Calu3 (cell line): ENCODE measurements around the gene FLRT1. TPM values are rescaled to one million over a fixed set of nuclear protein-coding genes. Genes with fewer than 3 reads are reported as not detected.
"Not testable (repeated sequence)": the region's sequence is repeated elsewhere in the genome, so short reads cannot be mapped to it uniquely, and the experiment has no call there.

ENCODE experiments used
- BruUV-seq: library from RNA; stranded (reverse); fragments of 400-500 nt; replicated peaks from 2 replicates; lab custom pipeline; 2021; lab: Mats Ljungman, UMichigan
- CTCF ChIA-PET: fragments of 300-600 bp; sonication (Branson Sonifier 250); formaldehyde crosslinking; loops from one replicate; lab custom pipeline; 2022; ENCODE audit warnings: antibody characterized with exemption; lab: Charles Lee
- DNase-seq: peaks from one replicate; pipeline ENCODE4 v3.0.0; 2022
- H3K27ac Mint-ChIP-seq: one replicate; pipeline ENCODE4 v1.8.0; 2022; ENCODE audit warnings: mixed read lengths; ENCODE audit not compliant: unreplicated experiment
- H3K27me3 Mint-ChIP-seq: one replicate; pipeline ENCODE4 v1.8.0; 2022; ENCODE audit warnings: mixed read lengths; ENCODE audit not compliant: unreplicated experiment
- H3K36me3 Mint-ChIP-seq: one replicate; pipeline ENCODE4 v1.8.0; 2022; ENCODE audit warnings: mild to moderate bottlenecking, moderate library complexity, mixed read lengths; ENCODE audit not compliant: insufficient read depth, unreplicated experiment
- H3K4me1 Mint-ChIP-seq: one replicate; pipeline ENCODE4 v1.8.0; 2022; ENCODE audit warnings: mild to moderate bottlenecking, low read depth, mixed read lengths; ENCODE audit not compliant: unreplicated experiment
- H3K4me3 Mint-ChIP-seq: one replicate; pipeline ENCODE4 v1.8.0; 2022; ENCODE audit warnings: mild to moderate bottlenecking, low read depth, moderate library complexity, mixed read lengths; ENCODE audit not compliant: unreplicated experiment
- H3K9me3 Mint-ChIP-seq: one replicate; pipeline ENCODE4 v1.8.0; 2022; ENCODE audit warnings: low read depth, mixed read lengths; ENCODE audit not compliant: unreplicated experiment
- intact Hi-C: fragments of 100-400 bp; cut with micrococcal nuclease; formaldehyde crosslinking; loops from one replicate; pipeline ENCODE4 v1.10.0; 2022; ENCODE audit not compliant: unreplicated experiment
- total RNA-seq: library from RNA; stranded (reverse); gene quantifications from 2 replicates; pipeline ENCODE4 v1.2.3, GENCODE V29; 2022
- TF ChIP-seq, protein P1 (sequence below): fragments of 200-600 bp; IDR thresholded peaks from one replicate; pipeline ENCODE4 v1.8.0; 2022; ENCODE audit warnings: antibody characterized with exemption; ENCODE audit not compliant: unreplicated experiment

FLRT1 gene
- total RNA-seq, 1 experiment from 2014 or later: 0.09 TPM

DNA sequence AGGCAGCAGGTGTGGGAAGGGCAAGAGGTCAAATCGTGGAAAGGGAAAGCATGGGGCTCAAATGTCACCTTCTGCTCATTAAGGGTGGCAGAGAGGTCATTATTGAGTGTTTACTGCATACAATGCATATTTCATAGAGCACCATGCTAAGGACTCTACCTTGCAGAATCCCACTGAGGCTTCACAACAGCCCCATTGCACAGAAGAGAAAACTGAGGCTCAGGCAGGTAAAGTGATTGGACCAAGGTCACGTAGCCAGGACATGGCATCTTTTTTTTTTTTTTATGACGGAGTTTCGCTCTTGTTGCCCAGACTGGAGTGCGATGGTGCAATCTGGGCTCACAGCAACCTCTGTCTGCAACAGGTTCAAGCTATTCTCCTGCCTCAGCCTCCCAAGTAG, 7.8 kb downstream of the FLRT1 start:
- no peaks in the 10 kb centered on the region for H3K36me3 Mint-ChIP-seq
- H3K4me3 Mint-ChIP-seq: no peak overlapping the region
- DNase-seq: no peak
- no peaks in the 10 kb centered on the region for H3K4me1 Mint-ChIP-seq
- TF ChIP-seq, protein P1, sequence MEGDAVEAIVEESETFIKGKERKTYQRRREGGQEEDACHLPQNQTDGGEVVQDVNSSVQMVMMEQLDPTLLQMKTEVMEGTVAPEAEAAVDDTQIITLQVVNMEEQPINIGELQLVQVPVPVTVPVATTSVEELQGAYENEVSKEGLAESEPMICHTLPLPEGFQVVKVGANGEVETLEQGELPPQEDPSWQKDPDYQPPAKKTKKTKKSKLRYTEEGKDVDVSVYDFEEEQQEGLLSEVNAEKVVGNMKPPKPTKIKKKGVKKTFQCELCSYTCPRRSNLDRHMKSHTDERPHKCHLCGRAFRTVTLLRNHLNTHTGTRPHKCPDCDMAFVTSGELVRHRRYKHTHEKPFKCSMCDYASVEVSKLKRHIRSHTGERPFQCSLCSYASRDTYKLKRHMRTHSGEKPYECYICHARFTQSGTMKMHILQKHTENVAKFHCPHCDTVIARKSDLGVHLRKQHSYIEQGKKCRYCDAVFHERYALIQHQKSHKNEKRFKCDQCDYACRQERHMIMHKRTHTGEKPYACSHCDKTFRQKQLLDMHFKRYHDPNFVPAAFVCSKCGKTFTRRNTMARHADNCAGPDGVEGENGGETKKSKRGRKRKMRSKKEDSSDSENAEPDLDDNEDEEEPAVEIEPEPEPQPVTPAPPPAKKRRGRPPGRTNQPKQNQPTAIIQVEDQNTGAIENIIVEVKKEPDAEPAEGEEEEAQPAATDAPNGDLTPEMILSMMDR: no peak
- no peaks in the 10 kb centered on the region for H3K27me3 Mint-ChIP-seq
- no peaks in the 10 kb centered on the region for H3K9me3 Mint-ChIP-seq
- CTCF ChIA-PET: no interaction called here
- BruUV-seq: no TSS peak
- intact Hi-C loops: loop anchor here (10.0 kb wide), 1 partner anchor 101 kb away; no protein-coding TSS in a partner anchor
- H3K27ac Mint-ChIP-seq: no peak overlapping the region

DNA sequence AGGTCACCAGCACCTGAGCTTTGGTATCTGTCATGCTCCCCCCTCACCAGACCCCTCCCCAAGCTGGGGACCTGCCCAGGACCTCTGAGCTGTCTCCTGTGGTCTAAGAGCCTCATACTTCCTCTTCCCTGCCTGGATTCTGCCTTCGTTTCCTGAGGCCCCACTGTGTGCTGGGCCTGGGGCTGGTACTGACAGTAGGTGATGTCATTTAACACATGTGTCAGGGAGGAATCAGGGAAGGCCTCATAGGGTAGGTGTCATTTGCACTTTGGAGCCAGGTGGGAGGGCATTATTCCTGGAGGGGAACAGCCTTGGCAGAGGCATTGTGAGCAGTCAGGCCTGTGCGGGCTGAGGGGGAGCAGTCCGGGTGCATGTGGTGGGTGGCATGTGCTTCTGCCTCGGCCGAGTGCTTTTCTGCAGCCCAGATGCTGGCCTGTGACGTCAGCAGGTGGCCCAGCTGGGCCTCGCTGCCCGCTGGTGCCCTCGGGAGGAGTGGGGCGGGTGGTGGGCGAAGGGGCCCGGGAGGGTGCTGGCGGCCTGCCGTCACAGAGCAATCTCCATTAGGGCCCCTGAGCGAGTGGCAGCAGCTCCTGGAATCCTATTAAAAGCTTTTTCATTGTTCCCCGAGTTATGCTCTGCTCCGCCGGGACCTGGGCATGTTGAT, 9.1 kb downstream of the FLRT1 start:
- DNase-seq: no peak
- intact Hi-C loops: loop anchor here (10.0 kb wide), 1 partner anchor 100 kb away; no protein-coding TSS in a partner anchor
- BruUV-seq: no TSS peak
- H3K27ac Mint-ChIP-seq: no peak overlapping the region
- TF ChIP-seq, protein P1: no peak
- H3K27me3 Mint-ChIP-seq: no peaks in the 10 kb centered on the region
- no peaks in the 10 kb centered on the region for H3K9me3 Mint-ChIP-seq
- no peaks in the 10 kb centered on the region for H3K4me1 Mint-ChIP-seq
- H3K36me3 Mint-ChIP-seq: no peaks in the 10 kb centered on the region
- CTCF ChIA-PET: interaction anchor here (0.6 to 0.7 kb wide), 3 partner anchors 12 to 1373 kb away, joined by 3 to 7 read pairs (median 4); partner anchors contain the start of gene LBHD1
- H3K4me3 Mint-ChIP-seq: no peak overlapping the region

DNA sequence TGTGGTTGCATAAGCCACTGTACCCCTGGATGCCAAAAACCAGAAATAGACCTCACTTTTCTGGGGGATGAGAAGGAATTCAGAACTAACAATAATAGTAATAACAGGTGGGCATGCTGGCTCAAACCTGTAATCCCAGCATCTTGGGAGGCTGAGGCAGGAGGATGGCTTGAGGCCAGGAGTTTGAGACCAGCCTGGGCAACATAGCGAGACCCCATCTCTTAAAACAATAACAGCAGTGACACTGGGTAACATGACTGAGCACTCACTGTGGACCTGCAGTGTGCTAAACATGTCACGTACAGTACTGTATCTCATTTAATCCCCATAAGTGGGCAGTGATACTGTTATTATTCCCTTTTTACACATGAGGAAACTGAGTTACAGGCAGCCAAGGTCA, 10.0 kb downstream of the FLRT1 start:
- CTCF ChIA-PET: interaction anchor here (0.5 kb wide), 1 partner anchor 658 kb away, joined by 3 read pairs; no protein-coding TSS in a partner anchor
- Mint-ChIP-seq H3K27me3 (no peaks in the 10 kb centered on the region), H3K4me1 (no peaks in the 10 kb centered on the region), H3K36me3 (no peaks in the 10 kb centered on the region), H3K27ac (no peak overlapping the region), H3K9me3 (no peaks in the 10 kb centered on the region), H3K4me3 (no peak overlapping the region)
- BruUV-seq: no TSS peak
- TF ChIP-seq, protein P1: no peak
- intact Hi-C loops: loop anchor here (10.0 kb wide), 1 partner anchor 99 kb away; no protein-coding TSS in a partner anchor
- DNase-seq: no peak

DNA sequence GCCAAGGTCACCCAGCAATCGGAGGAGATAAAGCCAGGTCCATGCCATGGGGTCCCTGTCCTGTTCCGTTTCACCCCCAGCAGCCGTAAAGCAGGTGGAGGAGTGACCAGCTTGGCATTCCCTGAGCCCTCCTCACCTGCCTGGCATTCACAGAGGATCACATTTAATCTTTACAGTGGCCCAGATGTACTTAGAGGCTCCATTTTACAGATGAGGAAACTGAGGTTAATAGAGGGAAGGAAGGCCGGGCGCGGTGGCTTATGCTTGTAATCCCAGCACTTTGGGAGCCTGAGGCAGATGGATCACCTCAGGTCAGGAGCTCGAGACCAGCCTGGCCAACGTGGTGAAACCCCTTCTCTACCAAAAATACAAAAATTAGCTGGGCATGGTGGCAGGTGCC, 11.6 kb downstream of the FLRT1 start:
- H3K27ac Mint-ChIP-seq, BruUV-seq, H3K36me3 Mint-ChIP-seq, H3K4me1 Mint-ChIP-seq, H3K9me3 Mint-ChIP-seq, DNase-seq, H3K27me3 Mint-ChIP-seq, H3K4me3 Mint-ChIP-seq: not testable (repeated sequence)
- CTCF ChIA-PET: interaction anchor here (0.5 to 1.2 kb wide), 3 partner anchors 14 to 1352 kb away, joined by 3 to 7 read pairs (median 4); no protein-coding TSS in a partner anchor
- intact Hi-C loops: loop anchor here (10.0 kb wide), 1 partner anchor 97 kb away; no protein-coding TSS in a partner anchor
